AG09319 (cell line): ENCODE measurements around the gene KCNT1.

Experiments
- DNase-seq: peaks from one replicate; pipeline ENCODE4 v3.0.0-alpha.2; 2010; ENCODE audit warnings: low read depth; ENCODE audit errors: extremely low read depth
- TF ChIP-seq, protein P1 (sequence below): IDR thresholded peaks from 2 replicates; pipeline ENCODE4 v1.5.1; 2011; ENCODE audit warnings: low read depth, mild to moderate bottlenecking, inconsistent platforms, low read length, moderate library complexity

Gene KCNT1

DNA sequence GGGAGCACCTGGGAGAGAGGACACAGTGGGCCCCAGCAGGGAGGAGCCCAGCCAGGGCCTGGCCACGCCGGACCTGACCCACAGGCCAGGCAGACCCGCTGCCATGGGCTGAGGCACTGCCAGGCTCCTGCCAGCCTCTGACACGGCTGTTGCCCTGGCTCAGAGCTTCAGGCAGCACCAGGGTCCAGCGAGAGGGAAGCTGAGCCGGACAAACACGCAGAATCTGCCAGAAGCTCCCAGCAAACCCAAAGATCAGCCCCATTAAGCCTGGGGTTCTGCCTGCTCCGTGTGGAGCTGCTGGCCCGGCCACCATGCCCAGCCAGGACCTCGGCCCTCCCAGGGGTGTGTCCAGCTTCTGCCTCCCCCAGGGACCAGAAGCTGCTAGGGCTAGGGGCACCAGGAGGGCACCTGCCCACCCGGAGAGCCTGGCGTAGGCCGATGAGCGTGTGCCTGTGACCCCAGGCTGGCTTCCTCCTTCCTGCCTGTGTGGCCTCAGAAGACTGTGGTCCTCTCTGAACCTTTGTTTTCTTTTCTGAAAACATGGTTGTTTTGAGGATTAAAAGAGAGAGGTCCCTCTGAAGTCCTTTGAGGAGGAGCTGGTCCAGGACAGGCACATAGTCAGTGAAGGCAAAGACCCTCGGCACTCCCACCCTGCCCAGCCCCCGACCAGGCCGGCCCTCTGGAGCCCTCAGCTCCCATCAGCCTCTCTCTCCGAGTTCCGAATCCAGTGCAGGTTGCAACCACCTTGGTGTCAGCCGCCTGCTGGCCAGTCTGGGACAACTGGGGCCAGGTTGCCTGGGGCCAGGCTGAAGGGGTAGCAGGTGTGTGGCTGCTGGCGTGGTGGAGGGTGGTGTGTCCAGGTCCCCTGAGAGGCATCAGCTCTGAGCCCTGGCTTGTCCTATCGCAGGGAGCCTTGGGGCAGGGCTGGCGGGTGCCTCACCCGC lies 39.6 kb downstream of the KCNT1 start:
- DNase-seq: no peak
- TF ChIP-seq, protein P1, sequence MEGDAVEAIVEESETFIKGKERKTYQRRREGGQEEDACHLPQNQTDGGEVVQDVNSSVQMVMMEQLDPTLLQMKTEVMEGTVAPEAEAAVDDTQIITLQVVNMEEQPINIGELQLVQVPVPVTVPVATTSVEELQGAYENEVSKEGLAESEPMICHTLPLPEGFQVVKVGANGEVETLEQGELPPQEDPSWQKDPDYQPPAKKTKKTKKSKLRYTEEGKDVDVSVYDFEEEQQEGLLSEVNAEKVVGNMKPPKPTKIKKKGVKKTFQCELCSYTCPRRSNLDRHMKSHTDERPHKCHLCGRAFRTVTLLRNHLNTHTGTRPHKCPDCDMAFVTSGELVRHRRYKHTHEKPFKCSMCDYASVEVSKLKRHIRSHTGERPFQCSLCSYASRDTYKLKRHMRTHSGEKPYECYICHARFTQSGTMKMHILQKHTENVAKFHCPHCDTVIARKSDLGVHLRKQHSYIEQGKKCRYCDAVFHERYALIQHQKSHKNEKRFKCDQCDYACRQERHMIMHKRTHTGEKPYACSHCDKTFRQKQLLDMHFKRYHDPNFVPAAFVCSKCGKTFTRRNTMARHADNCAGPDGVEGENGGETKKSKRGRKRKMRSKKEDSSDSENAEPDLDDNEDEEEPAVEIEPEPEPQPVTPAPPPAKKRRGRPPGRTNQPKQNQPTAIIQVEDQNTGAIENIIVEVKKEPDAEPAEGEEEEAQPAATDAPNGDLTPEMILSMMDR: no peak

DNA sequence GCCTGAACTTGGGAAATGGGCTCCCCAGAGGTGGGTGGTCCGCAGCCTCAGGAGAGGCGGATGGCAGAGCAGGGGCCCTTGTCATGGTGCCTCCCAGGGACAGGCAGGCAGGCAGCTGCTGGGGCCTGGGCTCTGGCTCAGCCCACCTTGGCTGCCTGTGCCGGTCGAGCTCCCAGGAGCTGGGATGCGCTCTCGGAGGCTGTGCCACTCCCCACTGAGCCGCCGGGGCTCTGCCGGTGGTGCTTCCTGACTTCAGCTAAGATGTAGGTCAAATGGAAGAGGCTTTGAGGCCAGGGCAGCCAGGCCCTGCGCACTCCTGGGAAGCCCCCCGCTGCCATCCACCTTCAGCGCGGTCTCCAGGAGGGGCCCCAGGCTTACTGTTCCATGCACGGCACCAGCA lies 41.0 kb downstream of the KCNT1 start:
- TF ChIP-seq, protein P1: no peak
- no peak for DNase-seq

DNA sequence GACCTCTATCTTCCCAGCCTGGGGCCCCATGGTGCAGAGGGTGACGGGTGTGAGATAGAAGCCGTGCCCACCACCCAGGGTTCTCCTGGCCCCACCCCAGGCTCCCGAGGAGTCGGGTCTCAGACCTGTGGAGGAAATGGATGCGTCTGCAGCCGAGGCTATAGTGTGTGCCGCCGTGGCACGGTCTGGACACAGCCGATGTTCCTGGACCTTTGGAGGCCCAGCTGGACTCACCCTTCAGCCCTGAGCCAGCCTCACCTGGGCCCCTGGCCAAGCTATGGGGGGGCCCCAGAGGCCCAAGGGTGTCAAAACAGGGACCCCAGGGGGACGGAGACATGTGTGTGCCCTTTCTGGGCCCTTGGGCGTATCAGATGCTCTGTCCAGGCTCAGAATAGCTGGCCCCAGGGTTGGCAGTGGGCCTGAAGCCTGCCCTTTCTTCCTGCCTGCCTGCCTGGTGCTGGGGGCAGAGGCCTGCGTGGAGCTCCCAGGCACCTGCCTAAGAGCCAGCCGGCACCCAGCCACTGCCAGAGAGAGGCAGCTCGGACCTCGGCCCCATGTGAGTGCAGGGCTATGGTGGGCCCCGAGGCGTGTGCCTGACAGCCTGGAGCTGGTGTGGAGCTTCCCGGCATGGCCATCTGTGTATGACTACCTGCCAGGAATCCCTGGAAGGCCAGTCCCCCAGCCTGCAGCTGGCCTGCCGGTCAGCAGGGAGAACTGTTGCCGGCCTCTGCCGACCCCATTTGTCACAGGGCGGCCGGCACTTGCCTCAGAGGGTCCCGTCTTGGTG lies 41.8 kb downstream of the KCNT1 start:
- no peak for DNase-seq
- TF ChIP-seq, protein P1: no peak

DNA sequence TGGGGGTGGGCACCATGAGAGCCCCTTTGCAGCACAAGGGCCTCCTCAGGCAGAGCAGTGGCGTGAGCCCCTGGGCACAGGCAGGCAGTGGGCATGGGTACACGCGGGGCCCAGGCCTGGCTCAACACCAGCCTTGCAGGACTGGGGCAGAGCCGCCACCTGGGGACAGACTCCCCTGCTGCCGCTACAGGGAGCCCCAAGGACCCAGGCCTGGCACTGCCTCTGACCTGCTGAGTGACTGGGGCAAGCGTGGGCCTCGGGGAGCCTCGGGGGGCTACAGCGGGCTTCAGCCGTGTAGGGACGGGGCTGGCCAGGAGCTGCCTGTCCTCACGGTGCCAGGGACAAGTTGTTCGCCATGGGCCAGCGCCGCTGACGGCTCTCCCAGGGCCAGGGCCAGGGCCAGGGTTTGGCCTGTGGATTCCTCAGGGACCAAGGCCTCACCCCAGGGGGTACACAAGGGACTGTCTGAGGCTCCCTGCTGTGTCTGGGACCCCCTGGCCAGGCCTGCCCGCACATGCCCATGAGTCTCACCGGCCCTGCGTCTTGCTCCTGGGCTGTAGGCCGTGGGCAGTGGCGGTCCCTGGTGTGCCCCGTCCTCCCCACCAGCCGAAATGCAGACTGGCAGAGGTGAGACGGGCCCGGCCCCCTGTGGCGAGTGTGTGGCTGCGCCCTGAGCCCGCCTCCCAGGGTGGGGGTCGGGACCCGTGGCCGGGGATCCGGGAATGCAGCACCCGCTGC lies 42.5 kb downstream of the KCNT1 start:
- DNase-seq: no peak
- TF ChIP-seq, protein P1: no peak

DNA sequence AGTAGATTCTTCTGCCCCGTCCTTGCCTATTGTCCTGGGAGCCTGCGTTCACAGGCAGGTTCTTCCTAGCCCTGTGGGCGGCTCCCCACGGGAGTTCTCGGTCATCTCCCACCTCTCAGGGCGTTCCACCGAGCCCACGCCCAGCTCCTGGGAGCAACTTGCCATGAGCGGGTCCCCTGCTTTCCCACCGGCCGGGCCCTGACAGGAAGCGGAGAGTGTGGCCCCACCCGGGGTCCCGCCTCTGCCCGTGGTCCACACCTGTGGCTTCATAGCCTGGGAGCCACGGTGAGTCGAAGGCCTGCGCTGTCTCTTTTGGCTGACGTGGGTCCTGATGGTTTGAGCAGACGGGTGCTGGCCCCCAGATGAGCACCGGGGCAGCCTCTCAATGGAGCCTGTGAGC lies 43.2 kb downstream of the KCNT1 start:
- DNase-seq: no peak
- TF ChIP-seq, protein P1: no peak

DNA sequence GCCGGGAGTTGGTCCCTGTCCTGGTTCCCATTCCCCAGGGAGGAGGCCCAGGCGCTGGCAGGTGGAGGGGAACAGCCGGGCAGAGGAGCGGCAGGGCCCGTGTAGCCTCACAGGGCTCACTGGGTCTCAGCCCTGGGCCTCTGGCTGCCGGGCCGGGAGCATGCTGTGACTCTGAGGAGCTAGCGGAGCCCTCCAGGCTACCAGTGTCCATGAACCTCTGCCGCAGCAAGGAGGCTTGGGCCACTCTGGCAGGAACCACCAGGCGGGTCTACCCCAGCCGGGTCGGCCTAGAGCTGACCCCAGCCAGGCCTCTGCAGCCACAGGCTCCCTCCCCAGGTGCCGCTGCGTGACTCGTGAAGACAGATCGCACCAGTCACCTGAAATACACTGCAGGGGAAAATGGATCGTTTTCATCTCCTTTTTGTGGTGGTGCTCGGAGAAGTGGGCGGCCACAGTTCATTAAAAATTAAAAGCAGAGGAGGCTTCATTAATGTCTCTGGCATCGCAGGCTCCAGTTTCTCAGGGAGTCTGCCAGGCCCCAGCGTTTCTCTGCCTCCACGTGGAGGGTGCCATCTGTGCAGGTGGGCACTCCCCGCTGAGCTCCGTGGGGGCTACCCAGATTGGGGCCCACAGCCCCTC lies 43.8 kb downstream of the KCNT1 start:
- no peak for DNase-seq
- TF ChIP-seq, protein P1: no peak
